PC-3 (cell line): Measurements from ENCODE around the gene LCN6. TPM values are rescaled to one million over a fixed set of nuclear protein-coding genes. Genes with fewer than 3 reads are reported as not detected.

Experiments
- ATAC-seq: fragments of 200-7000 bp; cut with Tn5 transposase; 2 replicates; pipeline ENCODE4 v1.9.1; 2020; ENCODE audit warnings: mild to moderate bottlenecking, moderate library complexity
- BruUV-seq: library from RNA; stranded (reverse); fragments of 400-500 nt; replicated peaks from 2 replicates; lab custom pipeline; 2021; lab: Mats Ljungman, UMichigan
- CTCF ChIA-PET: fragments of 300-600 bp; sonication (Branson Sonifier 250); formaldehyde crosslinking; loops from one replicate; lab custom pipeline; 2022; ENCODE audit warnings: antibody characterized with exemption; lab: Charles Lee
- POLR2A ChIA-PET: fragments of 300-600 bp; sonication (Branson Sonifier 250); formaldehyde crosslinking; loops from one replicate; lab custom pipeline; 2022; ENCODE audit warnings: antibody characterized with exemption; ENCODE audit not compliant: unreplicated experiment; lab: Charles Lee
- DNase-seq: peaks from one replicate; pipeline ENCODE4 v3.0.0-alpha.2; 2015
- H2AFZ ChIP-seq: fragments of 300-600 bp; sonication (generic); 2 replicates; pipeline ENCODE4 v1.6.0; 2016; ENCODE audit warnings: antibody characterized with exemption, low read length
- H3F3A ChIP-seq: fragments of 300-600 bp; sonication (generic); one replicate; pipeline ENCODE4 v1.6.0; 2017; ENCODE audit warnings: antibody characterized with exemption, low read length, control low read depth, mild to moderate bottlenecking; ENCODE audit not compliant: unreplicated experiment
- H3K27ac ChIP-seq: fragments of 300-600 bp; sonication (generic); 2 replicates; pipeline ENCODE4 v1.5.1; 2016; ENCODE audit warnings: mild to moderate bottlenecking, low read length
- H3K27me3 ChIP-seq: fragments of 300-600 bp; sonication (generic); 2 replicates; pipeline ENCODE4 v1.6.1; 2016; ENCODE audit warnings: low read length, mixed read lengths
- H3K36me3 ChIP-seq: fragments of 300-600 bp; sonication (generic); 2 replicates; pipeline ENCODE4 v1.6.1; 2016; ENCODE audit warnings: low read depth, mixed run types, low read length, mixed read lengths
- H3K4me1 ChIP-seq: fragments of 300-600 bp; sonication (generic); 2 replicates; pipeline ENCODE4 v1.5.1; 2016; ENCODE audit warnings: low read length; ENCODE audit not compliant: insufficient read depth
- H3K4me2 ChIP-seq: fragments of 300-600 bp; sonication (generic); 2 replicates; pipeline ENCODE4 v1.6.0; 2016; ENCODE audit warnings: low read length
- H3K4me3 ChIP-seq: fragments of 300-600 bp; sonication (generic); 2 replicates; pipeline ENCODE4 v1.5.1; 2016; ENCODE audit warnings: mild to moderate bottlenecking, low read length, mixed read lengths
- H3K79me2 ChIP-seq: fragments of 300-600 bp; sonication (generic); 2 replicates; pipeline ENCODE4 v1.6.1; 2017; ENCODE audit warnings: low read length, mixed read lengths
- H3K9ac ChIP-seq: fragments of 300-600 bp; sonication (generic); 2 replicates; pipeline ENCODE4 v1.6.0; 2016; ENCODE audit warnings: mild to moderate bottlenecking, low read length
- H3K9me2 ChIP-seq: fragments of 300-600 bp; sonication (generic); replicated peaks from 2 replicates; pipeline ENCODE4 v1.6.1; 2016; ENCODE audit warnings: mixed run types, low read length, mixed read lengths
- H3K9me3 ChIP-seq: fragments of 300-600 bp; sonication (generic); 2 replicates; pipeline ENCODE4 v1.6.1; 2016; ENCODE audit warnings: low read length, mixed read lengths
- H4K20me1 ChIP-seq: fragments of 300-600 bp; sonication (generic); 2 replicates; pipeline ENCODE4 v1.6.1; 2016; ENCODE audit warnings: low read length, mixed read lengths
- EZH2 ChIP-seq: fragments of 300-600 bp; sonication (generic); IDR thresholded peaks from one replicate; pipeline ENCODE4 v1.6.1; 2017; ENCODE audit warnings: antibody characterized with exemption, mild to moderate bottlenecking, low read length; ENCODE audit not compliant: unreplicated experiment
- EZH2phosphoT487 ChIP-seq: fragments of 300-600 bp; sonication (generic); IDR thresholded peaks from 2 replicates; pipeline ENCODE4 v1.6.1; 2018; ENCODE audit warnings: mild to moderate bottlenecking, antibody characterized with exemption, low read length, borderline replicate concordance
- intact Hi-C: fragments of 100-400 bp; cut with micrococcal nuclease; formaldehyde crosslinking; loops from 2 replicates; pipeline ENCODE4 v1.9.0; 2023
- total RNA-seq: library from RNA; depleted of rRNA; stranded (reverse); fragments of >200 nt; gene quantifications from 2 replicates; pipeline ENCODE4 v1.2.3, GENCODE V29; 2014
- TF ChIP-seq, protein P1 (sequence below): fragments of 300-600 bp; sonication (generic); conservative IDR thresholded peaks from 2 replicates; pipeline ENCODE4 v1.5.1; 2017; ENCODE audit warnings: antibody characterized with exemption, low read depth, mild to moderate bottlenecking, low read length

LCN6 gene
- total RNA-seq, 1 experiment from 2014 or later = not detected

DNA sequence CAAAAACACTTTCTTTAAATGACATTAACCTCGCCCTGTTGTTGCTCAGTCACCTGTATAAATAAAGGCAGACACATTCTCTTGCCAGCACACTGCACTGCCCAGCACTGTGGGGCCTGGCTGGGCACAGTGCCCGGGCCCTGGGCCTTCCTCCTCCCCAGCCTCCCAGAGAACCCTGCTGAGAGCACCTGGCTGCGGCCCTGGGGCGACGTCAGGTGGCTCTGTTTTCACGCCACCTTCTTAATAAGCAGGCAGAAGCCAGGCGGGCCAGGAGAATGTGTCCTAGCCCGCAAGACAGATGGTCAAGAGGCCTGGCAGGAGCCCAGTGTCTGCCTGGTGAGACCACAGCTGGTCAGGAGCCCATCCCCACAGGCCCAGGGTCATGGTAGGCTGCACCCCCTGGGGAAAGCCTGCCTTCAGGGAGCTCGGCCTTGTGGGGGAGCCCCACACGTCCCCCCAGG lies 52.9 kb downstream of the LCN6 start:
- no peak overlapping the region; the same call in 1 of the 2 replicates for H3K9ac ChIP-seq
- H3K9me2 ChIP-seq = no peaks in the 10 kb centered on the region
- H3K79me2 ChIP-seq = no peaks in the 10 kb centered on the region
- no peaks in the 10 kb centered on the region for H3F3A ChIP-seq
- no peaks in the 10 kb centered on the region for H3K27me3 ChIP-seq
- no peaks in the 10 kb centered on the region for H4K20me1 ChIP-seq
- DNase-seq (peak; percentile 77), ATAC-seq (peak; percentile 44)
- ChIA-PET POLR2A (no interaction called here), CTCF (interaction anchor here (0.9 kb wide), 1 partner anchor 51 kb away, joined by 3 read pairs; no protein-coding TSS in a partner anchor)
- TF ChIP-seq EZH2 (no peak), EZH2phosphoT487 (no peak)
- TF ChIP-seq, protein P1, sequence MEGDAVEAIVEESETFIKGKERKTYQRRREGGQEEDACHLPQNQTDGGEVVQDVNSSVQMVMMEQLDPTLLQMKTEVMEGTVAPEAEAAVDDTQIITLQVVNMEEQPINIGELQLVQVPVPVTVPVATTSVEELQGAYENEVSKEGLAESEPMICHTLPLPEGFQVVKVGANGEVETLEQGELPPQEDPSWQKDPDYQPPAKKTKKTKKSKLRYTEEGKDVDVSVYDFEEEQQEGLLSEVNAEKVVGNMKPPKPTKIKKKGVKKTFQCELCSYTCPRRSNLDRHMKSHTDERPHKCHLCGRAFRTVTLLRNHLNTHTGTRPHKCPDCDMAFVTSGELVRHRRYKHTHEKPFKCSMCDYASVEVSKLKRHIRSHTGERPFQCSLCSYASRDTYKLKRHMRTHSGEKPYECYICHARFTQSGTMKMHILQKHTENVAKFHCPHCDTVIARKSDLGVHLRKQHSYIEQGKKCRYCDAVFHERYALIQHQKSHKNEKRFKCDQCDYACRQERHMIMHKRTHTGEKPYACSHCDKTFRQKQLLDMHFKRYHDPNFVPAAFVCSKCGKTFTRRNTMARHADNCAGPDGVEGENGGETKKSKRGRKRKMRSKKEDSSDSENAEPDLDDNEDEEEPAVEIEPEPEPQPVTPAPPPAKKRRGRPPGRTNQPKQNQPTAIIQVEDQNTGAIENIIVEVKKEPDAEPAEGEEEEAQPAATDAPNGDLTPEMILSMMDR = no peak
- no peaks in the 10 kb centered on the region for H3K36me3 ChIP-seq
- no TSS peak for BruUV-seq
- H3K4me2 ChIP-seq = peak overlapping the region; percentile 64
- H3K9me3 ChIP-seq = no peaks in the 10 kb centered on the region
- no peak overlapping the region for H3K4me3 ChIP-seq
- peaks cover 35% of the 10 kb centered on the region for H3K4me1 ChIP-seq
- H2AFZ ChIP-seq = 0 out of 2 replicates have a peak overlapping the region, but pooled peaks have one; percentile 1
- intact Hi-C loops = loop anchor here (2.0 kb wide), 1 partner anchor 25 kb away; no protein-coding TSS in a partner anchor
- H3K27ac ChIP-seq = peak overlapping the region; percentile 51

DNA sequence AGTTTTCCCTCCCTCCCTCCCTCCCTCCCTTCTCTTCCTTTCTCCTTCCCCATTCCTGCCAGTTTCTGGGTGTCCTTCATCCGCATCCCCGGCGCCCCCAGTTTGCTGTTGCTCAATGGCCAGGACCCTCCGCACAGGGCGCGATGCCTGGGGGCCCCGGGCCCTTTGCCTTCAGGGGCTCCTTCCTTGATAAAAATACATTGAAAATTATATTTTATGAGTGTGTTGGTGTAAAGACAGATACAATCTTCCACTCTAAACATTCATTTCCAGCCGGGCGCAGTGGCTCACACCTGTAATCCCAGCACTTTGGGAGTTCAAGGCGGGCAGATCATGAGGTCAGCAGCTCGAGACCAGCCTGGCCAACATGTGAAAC lies 53.5 kb downstream of the LCN6 start:
- ATAC-seq (no peak), DNase-seq (no peak)
- Histone ChIP-seq H3K27me3 (no peaks in the 10 kb centered on the region), H2AFZ (no peak overlapping the region), H3K4me3 (no peak overlapping the region), H3K9me2 (no peaks in the 10 kb centered on the region), H3K4me1 (peaks cover 35% of the 10 kb centered on the region), H3K79me2 (no peaks in the 10 kb centered on the region), H3K9me3 (no peaks in the 10 kb centered on the region), H3F3A (no peaks in the 10 kb centered on the region), H3K4me2 (peak overlapping the region; percentile 81), H3K9ac (no peak overlapping the region; the same call in 1 of the 2 replicates), H3K36me3 (no peaks in the 10 kb centered on the region), H4K20me1 (no peaks in the 10 kb centered on the region), H3K27ac (peak overlapping the region; percentile 98; the same call in 1 of the 2 replicates)
- ChIA-PET CTCF (no interaction called here), POLR2A (no interaction called here)
- TF ChIP-seq, protein P1 = no peak
- TF ChIP-seq EZH2phosphoT487 (no peak), EZH2 (no peak)
- no TSS peak for BruUV-seq
- intact Hi-C loops = loop anchor here (2.0 to 5.0 kb wide), 2 partner anchors 24 to 208 kb away; no protein-coding TSS in a partner anchor

DNA sequence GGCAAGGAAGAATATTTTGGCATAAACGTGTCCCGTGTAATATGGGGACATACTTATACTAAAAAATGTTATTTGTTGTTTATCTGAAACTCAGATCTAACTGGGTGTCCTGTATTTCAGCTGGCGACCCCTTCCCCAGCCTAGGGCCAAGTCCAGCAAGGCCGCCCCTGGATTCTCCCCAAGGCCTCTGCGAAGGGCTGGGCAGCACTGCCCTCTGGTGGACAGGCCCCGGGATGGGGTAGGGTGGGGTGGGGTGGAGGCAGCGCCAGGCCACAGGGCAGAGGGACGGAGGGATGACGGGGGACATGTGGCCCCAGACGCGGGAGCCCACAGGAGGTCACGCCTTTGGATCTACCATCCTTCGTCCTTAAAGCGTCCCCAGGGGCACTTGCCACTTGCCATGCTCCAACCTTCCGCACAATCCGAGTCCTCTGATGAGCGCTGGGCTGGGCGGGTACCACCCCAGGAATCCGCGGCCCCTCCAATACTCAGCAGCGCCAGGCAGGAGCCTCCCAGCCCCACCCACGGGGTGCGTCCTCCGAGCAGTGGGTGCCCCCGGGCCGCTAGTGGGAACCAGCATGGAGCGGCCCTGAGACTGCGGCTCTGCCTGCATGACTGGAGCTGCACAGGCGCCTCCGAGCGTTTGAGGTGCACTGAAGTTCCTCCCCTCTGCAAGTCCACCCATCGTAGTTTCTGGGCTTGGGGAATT lies 54.0 kb downstream of the LCN6 start:
- POLR2A ChIA-PET = no interaction called here
- intact Hi-C loops = loop anchor here (2.0 to 5.0 kb wide), 2 partner anchors 24 to 207 kb away; no protein-coding TSS in a partner anchor

More for the DNA sequence above, 54.0 kb downstream of the LCN6 start:
- peak; percentile 72 for ATAC-seq
- no peaks in the 10 kb centered on the region for H3K9me2 ChIP-seq
- peaks cover 35% of the 10 kb centered on the region for H3K4me1 ChIP-seq
- no peaks in the 10 kb centered on the region for H3K27me3 ChIP-seq
- no peaks in the 10 kb centered on the region for H3K36me3 ChIP-seq
- no peaks in the 10 kb centered on the region for H4K20me1 ChIP-seq
- DNase-seq = peak; percentile 63
- peak overlapping the region; percentile 63; the same call in 1 of the 2 replicates for H2AFZ ChIP-seq
- CTCF ChIA-PET = interaction anchor here (0.8 to 1.1 kb wide), 2 partner anchors 23 to 210 kb away, joined by 3 to 4 read pairs; no protein-coding TSS in a partner anchor
- BruUV-seq = no TSS peak
- peak overlapping the region; percentile 98 for H3K27ac ChIP-seq
- H3K79me2 ChIP-seq = no peaks in the 10 kb centered on the region
- H3F3A ChIP-seq = no peaks in the 10 kb centered on the region
- H3K9me3 ChIP-seq = no peaks in the 10 kb centered on the region
- H3K9ac ChIP-seq = peak overlapping the region; percentile 76
- TF ChIP-seq EZH2 = no peak
- TF ChIP-seq EZH2phosphoT487 = no peak
- TF ChIP-seq, protein P1 = peak; percentile 66
- H3K4me3 ChIP-seq = peak overlapping the region; percentile 58
- peak overlapping the region; percentile 81 for H3K4me2 ChIP-seq
